Measurements from ENCODE around the gene POLR3K.

DNA sequence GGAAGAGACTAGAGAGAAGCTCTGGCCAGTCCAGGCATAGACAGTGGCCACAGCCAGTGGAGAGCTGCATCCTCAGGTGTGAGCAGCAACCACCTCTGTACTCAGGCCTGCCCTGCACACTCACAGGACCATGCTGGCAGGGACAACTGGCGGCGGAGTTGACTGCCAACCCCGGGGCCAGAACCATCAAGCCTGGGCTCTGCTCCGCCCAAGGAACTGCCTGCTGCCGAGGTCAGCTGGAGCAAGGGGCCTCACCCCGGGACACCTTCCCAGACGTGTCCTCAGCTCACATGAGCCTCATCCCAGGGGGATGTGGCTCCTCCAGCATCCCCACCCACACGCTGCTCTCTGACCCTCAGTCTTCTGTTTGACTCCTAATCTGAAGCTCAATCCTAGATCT, 15.8 kb upstream of the POLR3K start:
- TF ChIP-seq GATA3 (IDR thresholded peaks at IDR 0.05; ENCODE audit: low read depth, low read length) (no peak), GATA2 (IDR thresholded peaks at IDR 0.05; ENCODE audit: low read depth, low read length) (no peak)
